Natural killer cell (primary cell): ENCODE data around the gene IP6K2. TPM values are rescaled to one million over a fixed set of nuclear protein-coding genes. Genes with fewer than 3 reads are reported as not detected.
A peak's percentile ranks its signal among the peaks of the same experiment; 100 is the strongest.

ENCODE experiments used
- ATAC-seq, 3 donors: fragments of 150-1000 bp in 2 of 3; fragments of 200-7000 bp in 1 of 3; cut with Tn5 transposase; 1 replicate in 1 of 3; 2 replicates in 2 of 3; pipeline ENCODE4 v1.10.0; 2021; ENCODE audit warnings: mild to moderate bottlenecking in 2 of 3, moderate library complexity in 2 of 3
- DNase-seq, 2 donors: peaks; one replicate each; pipeline versions ENCODE4 v3.0.0 to v3.0.0-alpha.2; 2013 to 2021; ENCODE audit warnings: mixed read lengths in 1 of 2
- H3K27ac ChIP-seq: one replicate; pipeline ENCODE4 v1.5.1; 2013; ENCODE audit warnings: mild to moderate bottlenecking, low read length
- H3K27me3 ChIP-seq: one replicate; pipeline ENCODE4 v1.6.1; 2013; ENCODE audit warnings: low read length; ENCODE audit not compliant: control insufficient read depth, insufficient read depth
- H3K36me3 ChIP-seq: one replicate; pipeline ENCODE4 v1.6.1; 2013; ENCODE audit warnings: low read length; ENCODE audit not compliant: control insufficient read depth, insufficient read depth
- H3K4me1 ChIP-seq: one replicate; pipeline ENCODE4 v1.6.1; 2013; ENCODE audit warnings: low read length; ENCODE audit not compliant: control insufficient read depth, insufficient read depth
- H3K4me3 ChIP-seq: one replicate; pipeline ENCODE4 v1.5.1; 2013; ENCODE audit warnings: low read length
- H3K9me3 ChIP-seq: one replicate; pipeline ENCODE4 v1.6.1; 2013; ENCODE audit warnings: low read length; ENCODE audit not compliant: control insufficient read depth, insufficient read depth
- H3K27ac Mint-ChIP-seq, 2 donors: one replicate each; pipeline ENCODE4 v1.8.0; 2022; ENCODE audit warnings: mild to moderate bottlenecking in 2 of 2, mixed read lengths in 2 of 2, moderate library complexity in 1 of 2
- H3K27me3 Mint-ChIP-seq, 2 donors: one replicate each; pipeline ENCODE4 v1.8.0; 2022; ENCODE audit warnings: low read depth in 2 of 2, mixed read lengths in 2 of 2
- H3K36me3 Mint-ChIP-seq: one replicate; pipeline ENCODE4 v1.8.0; 2022; ENCODE audit warnings: mixed read lengths
- H3K4me1 Mint-ChIP-seq, 2 donors: one replicate each; pipeline ENCODE4 v1.8.0; 2022; ENCODE audit warnings: mixed read lengths in 2 of 2
- H3K4me3 Mint-ChIP-seq: one replicate; pipeline ENCODE4 v1.8.0; 2022; ENCODE audit warnings: mild to moderate bottlenecking, moderate library complexity, mixed read lengths
- H3K9me3 Mint-ChIP-seq, 2 donors: one replicate each; pipeline ENCODE4 v1.8.0; 2022; ENCODE audit warnings: mixed read lengths in 2 of 2
- WGBS: methylation state at CpG from one replicate; pipeline ENCODE4 v1.1.7; 2013; ENCODE audit warnings: missing lambda C conversion rate; ENCODE audit not compliant: insufficient coverage; 5-methylcytosine and 5-hydroxymethylcytosine counted together
- intact Hi-C: fragments of 100-400 bp; cut with micrococcal nuclease; formaldehyde crosslinking; loops from one replicate; pipeline ENCODE4 v1.14.2; 2022
- total RNA-seq, 4 donors: library from RNA; stranded (reverse); fragments of 120-200 nt in 1 of 4; gene quantifications; one replicate each; pipeline versions ENCODE4 v1.2.3 to v1.2.4, GENCODE V29; 2013 to 2022
- TF ChIP-seq, protein P1 (sequence below): fragments of 200-600 bp; IDR thresholded peaks from one replicate; pipeline ENCODE4 v1.8.0; 2022; ENCODE audit warnings: antibody characterized with exemption

Gene IP6K2
- total RNA-seq, 3 donors from 2014 or later (not counting 1 experiment from before 2014, with no cell fraction given) = 140 to 151 (median 148) TPM

DNA sequence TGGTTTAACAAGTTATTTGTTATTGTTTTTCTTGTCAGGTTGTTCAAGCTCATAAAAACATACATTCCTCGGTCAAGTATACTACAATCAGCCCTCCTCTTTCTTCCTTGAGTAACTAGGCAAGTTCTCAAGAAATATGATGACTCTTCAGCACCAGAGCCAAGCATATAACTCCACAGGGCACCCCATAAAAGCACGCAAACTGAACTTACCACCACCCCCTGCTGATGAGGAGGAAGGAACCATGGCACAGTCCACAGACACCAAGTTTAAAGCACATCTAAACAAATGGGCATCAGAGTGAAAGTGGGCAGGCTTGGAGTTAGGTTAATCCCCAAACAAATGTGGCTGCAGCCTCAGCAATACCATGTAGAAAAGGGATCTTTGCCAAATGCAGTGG is 5.3 kb downstream of the IP6K2 start:
- peak overlapping the region; percentile 46 to 64 for H3K27ac Mint-ChIP-seq
- H3K27me3 Mint-ChIP-seq = no peaks in the 10 kb centered on the region
- no peak overlapping the region for H3K4me3 Mint-ChIP-seq
- no peak overlapping the region for H3K4me3 ChIP-seq
- WGBS = 80% methylated on average over 1 of the region's 2 CpGs
- TF ChIP-seq, protein P1, sequence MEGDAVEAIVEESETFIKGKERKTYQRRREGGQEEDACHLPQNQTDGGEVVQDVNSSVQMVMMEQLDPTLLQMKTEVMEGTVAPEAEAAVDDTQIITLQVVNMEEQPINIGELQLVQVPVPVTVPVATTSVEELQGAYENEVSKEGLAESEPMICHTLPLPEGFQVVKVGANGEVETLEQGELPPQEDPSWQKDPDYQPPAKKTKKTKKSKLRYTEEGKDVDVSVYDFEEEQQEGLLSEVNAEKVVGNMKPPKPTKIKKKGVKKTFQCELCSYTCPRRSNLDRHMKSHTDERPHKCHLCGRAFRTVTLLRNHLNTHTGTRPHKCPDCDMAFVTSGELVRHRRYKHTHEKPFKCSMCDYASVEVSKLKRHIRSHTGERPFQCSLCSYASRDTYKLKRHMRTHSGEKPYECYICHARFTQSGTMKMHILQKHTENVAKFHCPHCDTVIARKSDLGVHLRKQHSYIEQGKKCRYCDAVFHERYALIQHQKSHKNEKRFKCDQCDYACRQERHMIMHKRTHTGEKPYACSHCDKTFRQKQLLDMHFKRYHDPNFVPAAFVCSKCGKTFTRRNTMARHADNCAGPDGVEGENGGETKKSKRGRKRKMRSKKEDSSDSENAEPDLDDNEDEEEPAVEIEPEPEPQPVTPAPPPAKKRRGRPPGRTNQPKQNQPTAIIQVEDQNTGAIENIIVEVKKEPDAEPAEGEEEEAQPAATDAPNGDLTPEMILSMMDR = no peak
- no peaks in the 10 kb centered on the region for H3K27me3 ChIP-seq
- no peaks in the 10 kb centered on the region for H3K9me3 ChIP-seq
- DNase-seq (no peak), ATAC-seq (no peak)
- no peaks in the 10 kb centered on the region for H3K36me3 Mint-ChIP-seq
- intact Hi-C loops = no loop called here
- H3K4me1 Mint-ChIP-seq = peaks cover 64 to 65% of the 10 kb centered on the region in 2 donors
- peaks cover 22% of the 10 kb centered on the region for H3K36me3 ChIP-seq
- H3K27ac ChIP-seq = no peak overlapping the region
- no peaks in the 10 kb centered on the region for H3K9me3 Mint-ChIP-seq
- peaks cover 51% of the 10 kb centered on the region for H3K4me1 ChIP-seq

DNA sequence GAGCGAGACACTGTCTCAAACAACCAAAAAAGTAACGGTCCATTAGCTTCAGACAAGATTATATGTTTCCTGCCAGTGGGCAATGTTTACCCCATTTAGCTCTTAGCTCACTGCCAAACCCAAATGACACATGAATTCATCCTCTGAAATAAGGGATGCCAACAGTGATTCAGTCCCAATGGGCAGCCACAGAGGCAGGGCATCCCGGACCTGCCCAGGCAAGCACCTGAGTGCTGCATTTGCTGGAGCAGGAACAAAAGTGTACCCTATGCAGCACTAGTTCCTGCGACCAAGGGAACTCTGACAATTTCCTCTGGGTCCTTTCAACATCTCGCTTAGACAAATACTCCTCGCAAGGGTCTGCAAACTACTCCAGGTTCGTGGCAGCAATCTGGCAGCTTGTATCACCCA is 8.0 kb downstream of the IP6K2 start:
- Histone ChIP-seq H3K9me3 (no peaks in the 10 kb centered on the region), H3K27me3 (no peaks in the 10 kb centered on the region), H3K4me1 (peaks cover 38% of the 10 kb centered on the region), H3K27ac (no peak overlapping the region), H3K36me3 (peaks cover 21% of the 10 kb centered on the region), H3K4me3 (no peak overlapping the region)
- Mint-ChIP-seq H3K27me3 (no peaks in the 10 kb centered on the region), H3K27ac (peak overlapping the region; percentile 45 to 71), H3K9me3 (no peaks in the 10 kb centered on the region), H3K4me3 (no peak overlapping the region), H3K4me1 (peaks cover 47 to 54% of the 10 kb centered on the region in 2 donors), H3K36me3 (no peaks in the 10 kb centered on the region)
- 85% methylated on average over 7 of the region's 7 CpGs for WGBS
- TF ChIP-seq, protein P1 = no peak
- ATAC-seq (no peak), DNase-seq (no peak)
- intact Hi-C loops = no loop called here

GRCh38 chr3:48708481-48708889 is 8.5 kb downstream of the IP6K2 start:
- ATAC-seq (no peak), DNase-seq (no peak)
- Histone ChIP-seq H3K27ac (no peak overlapping the region), H3K4me3 (no peak overlapping the region), H3K4me1 (peaks cover 32% of the 10 kb centered on the region), H3K27me3 (no peaks in the 10 kb centered on the region), H3K36me3 (peaks cover 18% of the 10 kb centered on the region), H3K9me3 (no peaks in the 10 kb centered on the region)
- Mint-ChIP-seq H3K27ac (peak overlapping the region; percentile 45 to 71), H3K27me3 (no peaks in the 10 kb centered on the region), H3K9me3 (no peaks in the 10 kb centered on the region), H3K4me1 (peaks cover 47 to 57% of the 10 kb centered on the region in 2 donors), H3K4me3 (no peak overlapping the region), H3K36me3 (no peaks in the 10 kb centered on the region)
- TF ChIP-seq, protein P1 = no peak
- intact Hi-C loops = no loop called here
- WGBS = 61% methylated on average over 2 of the region's 2 CpGs

DNA sequence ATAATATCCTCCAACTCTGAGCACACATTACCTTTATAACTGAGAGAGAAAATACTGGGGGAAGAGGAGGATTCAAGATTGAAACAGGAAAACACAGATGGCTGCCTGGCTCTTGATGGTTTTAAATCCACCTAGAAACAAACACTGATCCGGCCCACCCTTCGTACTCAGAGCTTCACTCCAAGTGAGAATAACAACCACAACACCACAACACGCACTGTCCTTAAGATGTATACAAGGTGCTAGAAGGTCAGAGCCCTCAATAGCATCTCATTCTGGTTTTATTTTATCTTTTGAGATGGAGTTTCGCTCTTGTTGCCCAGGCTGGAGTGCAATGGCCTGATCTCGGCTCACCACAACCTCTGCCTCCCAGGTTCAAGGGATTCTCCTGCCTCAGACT is 9.9 kb downstream of the IP6K2 start:
- Mint-ChIP-seq H3K36me3 (peaks cover 7% of the 10 kb centered on the region), H3K27me3 (no peaks in the 10 kb centered on the region), H3K4me1 (peaks cover 52 to 62% of the 10 kb centered on the region in 2 donors), H3K4me3 (peak overlapping the region; percentile 21), H3K9me3 (no peaks in the 10 kb centered on the region), H3K27ac (peak overlapping the region; percentile 69 to 78)
- no peaks in the 10 kb centered on the region for H3K9me3 ChIP-seq
- no peaks in the 10 kb centered on the region for H3K27me3 ChIP-seq
- H3K27ac ChIP-seq = no peak overlapping the region
- no peak overlapping the region for H3K4me3 ChIP-seq
- 49% methylated on average over 5 of the region's 5 CpGs for WGBS
- peaks cover 21% of the 10 kb centered on the region for H3K4me1 ChIP-seq
- TF ChIP-seq, protein P1 = no peak
- intact Hi-C loops = no loop called here
- H3K36me3 ChIP-seq = peaks cover 18% of the 10 kb centered on the region
- ATAC-seq = peak; percentile 88 to 96 (median 95)
- no peak for DNase-seq
